Stimulated activated CD8-positive, alpha-beta memory T cell treated with anti-CD3 and anti-CD28 coated beads, Interleukin-12 subunit alpha, Interleukin-12 subunit beta, amount 100 ng/mL, for 24 hours (primary cell): ENCODE results near the gene OSBPL6.
"Not testable (repeated sequence)": the region's sequence is repeated elsewhere in the genome, so short reads cannot be mapped to it uniquely, and the experiment has no call there.

Experiments used
- DNase-seq: peaks from one replicate; pipeline ENCODE4 v3.0.0-alpha.2; 2020; ENCODE audit errors: extremely low read depth

The OSBPL6 gene

DNA sequence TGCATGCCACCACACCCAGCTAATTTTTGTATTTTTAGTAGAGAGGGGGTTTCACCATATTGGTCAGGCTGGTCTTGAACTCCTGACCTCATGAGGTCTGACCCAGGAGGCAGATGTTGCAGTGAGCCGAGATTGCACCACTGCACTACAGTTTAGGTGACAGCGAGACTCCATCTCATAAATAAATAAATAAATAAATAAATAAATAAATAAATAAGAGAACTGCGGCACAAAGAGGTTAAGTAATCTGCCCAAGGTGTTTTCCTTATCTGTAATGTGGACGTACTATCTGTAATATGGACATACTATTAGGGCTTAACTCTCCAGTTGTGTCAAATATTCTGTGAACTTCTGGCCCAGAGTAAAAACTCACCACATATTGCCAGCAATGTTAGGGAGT is 4.1 kb downstream of the OSBPL6 start:
- DNase-seq = not testable (repeated sequence)

DNA sequence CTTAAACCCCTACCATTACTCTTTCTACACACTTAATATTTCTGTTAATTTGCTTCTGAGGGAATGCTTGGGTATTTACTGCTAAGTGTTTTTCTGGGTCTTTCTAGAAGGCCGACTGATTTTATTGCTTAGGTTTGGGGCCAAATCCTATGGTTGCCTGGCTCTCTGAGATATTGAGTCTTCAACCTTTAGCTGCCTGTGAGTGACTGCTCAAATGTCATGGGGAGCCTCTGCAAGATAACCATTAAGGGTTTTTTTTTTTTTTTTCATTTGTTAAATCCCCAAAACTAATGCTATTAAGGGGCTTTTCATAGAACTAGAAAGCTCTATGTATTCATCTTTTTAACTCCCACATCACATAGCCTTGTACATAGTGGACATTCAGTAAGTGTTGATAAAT is 5.0 kb downstream of the OSBPL6 start:
- no peak for DNase-seq

DNA sequence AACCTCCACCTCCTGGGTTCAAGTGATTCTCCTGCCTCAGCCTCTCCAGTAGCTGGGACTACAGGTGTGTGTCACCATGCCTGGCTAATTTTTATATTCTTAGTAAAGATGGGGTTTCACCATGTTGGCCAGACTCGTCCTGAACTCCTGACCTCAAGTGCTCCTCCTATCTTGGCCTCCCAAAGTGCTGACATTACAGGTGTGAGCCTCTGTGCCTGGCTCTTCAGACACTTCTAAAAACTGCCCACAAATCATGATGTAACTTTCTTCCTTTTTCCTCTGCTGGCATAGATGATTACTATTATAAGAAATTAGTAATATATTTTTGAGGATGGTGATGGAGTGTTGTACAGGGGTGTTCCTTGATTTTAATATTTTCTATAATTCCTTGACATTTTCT is 6.0 kb downstream of the OSBPL6 start:
- no peak for DNase-seq

DNA sequence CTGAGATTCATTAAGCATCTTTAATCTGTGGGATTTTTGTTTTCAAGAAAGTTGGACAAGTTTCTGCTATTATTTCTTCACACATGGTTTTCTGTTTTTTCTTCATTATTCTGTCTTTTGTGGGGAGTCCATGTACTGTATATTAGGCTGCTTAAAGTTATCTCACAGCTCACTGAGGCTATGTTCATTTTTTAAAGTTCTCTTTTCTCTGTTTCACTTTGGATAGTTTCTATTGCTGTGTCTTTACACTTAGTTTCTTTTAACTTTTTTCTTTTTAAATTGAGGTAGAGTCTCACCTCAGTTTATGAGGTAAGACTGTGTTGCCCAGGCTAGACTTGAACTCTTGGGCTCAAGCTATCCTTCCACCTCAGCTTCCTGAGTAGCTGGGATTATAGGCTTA is 8.6 kb downstream of the OSBPL6 start:
- no peak for DNase-seq

DNA sequence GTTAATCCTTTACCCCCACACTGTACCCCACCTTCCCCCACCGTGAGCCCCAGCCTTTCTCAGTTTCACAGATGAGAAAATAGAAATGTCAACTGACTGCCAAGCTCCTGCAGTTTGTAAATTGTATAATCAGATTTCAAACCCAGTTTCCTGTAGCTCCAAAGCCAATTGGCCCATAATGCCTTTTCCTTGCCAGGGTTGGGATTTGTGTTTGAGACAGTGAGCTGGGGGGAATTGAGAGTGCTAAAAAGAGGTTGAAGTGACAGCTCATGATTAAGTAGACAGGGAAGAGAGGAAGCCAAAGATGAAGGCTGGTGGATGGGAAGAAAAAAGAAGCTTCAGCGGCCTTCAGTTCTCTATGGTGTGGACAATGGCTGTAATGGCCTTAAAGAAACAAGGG is 10.7 kb downstream of the OSBPL6 start:
- no peak for DNase-seq

DNA sequence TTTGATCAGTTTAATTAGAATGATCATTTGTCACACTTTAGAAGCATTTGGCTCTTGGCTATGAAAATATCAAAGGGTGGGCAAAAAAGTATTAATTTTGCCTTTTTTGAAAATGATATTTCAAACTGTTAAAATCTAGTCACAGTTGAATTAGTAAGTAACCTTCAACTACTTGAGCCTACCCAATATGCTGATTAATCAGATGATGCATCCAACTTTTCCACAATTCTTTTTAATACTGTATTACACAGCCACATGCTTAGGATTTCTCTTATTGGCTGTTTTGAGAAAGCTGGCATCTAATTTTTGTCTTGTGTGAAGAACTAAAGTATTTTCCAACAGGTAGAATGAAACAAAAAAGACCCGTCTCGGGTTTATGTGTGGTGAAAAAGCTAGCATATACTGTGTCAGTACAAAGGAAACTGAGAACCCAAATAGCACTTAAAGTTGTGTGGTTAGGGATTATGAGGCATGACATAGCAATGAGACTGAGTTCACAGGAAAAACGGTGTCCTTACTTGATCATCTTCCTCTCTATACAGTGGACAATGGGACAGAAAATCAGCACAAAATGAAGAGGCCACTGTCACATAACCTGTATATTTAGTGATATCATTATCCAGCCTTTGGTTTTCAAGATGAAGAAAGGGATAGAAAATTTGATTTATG is 11.7 kb downstream of the OSBPL6 start:
- DNase-seq = no peak

DNA sequence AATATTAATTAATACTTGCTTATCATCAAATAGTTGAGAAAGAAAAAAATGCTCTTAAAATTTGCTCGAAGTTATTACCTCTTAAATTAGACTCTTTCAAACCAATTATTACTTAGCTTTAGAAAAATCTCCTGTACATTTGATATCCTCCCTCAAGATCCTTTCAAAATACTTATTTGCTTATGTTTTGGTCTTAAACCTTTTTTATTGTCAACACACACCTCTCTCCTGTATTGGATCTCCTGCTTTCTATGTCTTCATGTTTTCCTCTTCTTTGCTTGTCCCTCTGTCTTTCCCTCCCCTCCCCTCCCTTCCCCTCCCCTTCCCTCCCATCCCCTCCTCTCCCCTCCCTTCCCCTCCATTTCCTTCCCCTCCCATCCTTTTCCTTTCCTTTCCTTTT is 14.0 kb downstream of the OSBPL6 start:
- no peak for DNase-seq

DNA sequence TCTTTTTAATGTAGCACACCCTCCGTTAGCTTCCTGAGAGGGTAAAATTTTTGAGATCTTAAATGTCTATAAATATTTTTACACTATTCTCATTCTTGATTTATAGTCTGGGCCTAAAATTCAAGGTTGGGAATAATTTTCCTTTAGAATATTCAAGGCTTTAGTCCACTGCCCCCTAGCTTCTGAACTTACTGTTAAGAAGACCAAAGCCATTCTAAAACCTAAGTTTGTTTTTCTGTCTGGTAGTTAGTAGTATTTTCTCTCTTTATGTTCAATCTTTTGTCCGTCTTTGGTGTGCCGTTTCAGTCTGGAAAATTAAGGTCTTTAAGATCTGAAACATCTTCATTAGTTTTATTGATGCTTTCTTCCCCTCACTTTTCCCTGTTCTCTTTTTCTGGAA is 14.5 kb downstream of the OSBPL6 start:
- DNase-seq = no peak

DNA sequence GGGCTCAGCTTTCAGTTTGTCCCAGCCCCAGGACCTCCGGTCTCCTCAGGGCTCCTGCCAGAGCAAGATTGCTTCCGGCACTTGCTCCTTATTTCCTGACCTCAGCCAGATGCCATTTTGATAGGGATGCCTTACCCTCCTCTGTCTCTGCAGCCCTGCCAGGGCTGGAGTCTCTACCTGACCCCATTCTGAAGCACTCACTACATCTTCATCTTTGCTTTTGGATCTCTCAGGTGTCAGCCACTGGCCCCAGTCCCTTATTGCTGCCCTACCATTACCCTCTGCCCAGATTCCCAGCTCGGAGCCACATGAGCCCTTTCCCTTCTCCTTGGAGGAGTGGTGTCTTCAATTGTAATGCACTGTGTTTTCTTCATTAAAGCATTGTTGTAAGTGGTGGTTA is 17.1 kb downstream of the OSBPL6 start:
- no peak for DNase-seq

DNA sequence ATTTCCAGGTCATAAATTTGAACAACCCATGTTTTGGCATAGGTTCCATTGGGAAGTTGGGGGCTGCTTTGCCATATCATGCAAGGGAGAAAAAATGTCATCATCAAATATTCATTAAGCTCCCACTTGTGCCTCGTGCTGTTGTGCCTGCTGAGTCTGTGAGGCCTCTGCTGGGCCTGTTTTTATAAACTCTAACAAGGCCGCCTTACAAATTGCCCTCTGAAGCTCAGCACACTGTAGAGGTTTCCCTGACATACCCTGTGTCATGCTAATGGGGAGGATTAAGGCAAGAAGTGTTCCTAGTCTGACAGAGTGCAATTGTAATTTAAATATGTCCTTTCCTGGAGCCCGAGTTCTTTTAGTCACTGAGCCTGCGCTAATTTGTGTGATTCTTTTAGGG is 17.6 kb downstream of the OSBPL6 start:
- DNase-seq = no peak

DNA sequence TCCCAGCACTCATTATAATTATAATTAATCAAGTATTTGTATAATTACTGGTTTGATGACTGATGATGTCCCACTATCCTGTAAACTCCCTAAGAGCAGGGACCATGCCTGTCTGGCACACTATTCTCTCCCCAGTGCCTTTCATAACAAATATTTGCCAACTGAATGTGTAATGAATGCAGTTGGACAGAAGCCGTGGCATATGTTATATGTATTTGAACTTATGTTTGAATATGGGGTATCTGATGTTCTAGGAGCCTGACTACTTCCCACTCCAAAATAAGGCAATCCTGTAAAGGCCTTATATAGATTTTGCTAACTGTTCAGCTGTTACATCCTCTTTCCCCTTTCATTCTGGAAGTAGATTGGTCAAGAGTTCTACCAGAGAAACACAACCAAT is 19.7 kb downstream of the OSBPL6 start:
- no peak for DNase-seq

DNA sequence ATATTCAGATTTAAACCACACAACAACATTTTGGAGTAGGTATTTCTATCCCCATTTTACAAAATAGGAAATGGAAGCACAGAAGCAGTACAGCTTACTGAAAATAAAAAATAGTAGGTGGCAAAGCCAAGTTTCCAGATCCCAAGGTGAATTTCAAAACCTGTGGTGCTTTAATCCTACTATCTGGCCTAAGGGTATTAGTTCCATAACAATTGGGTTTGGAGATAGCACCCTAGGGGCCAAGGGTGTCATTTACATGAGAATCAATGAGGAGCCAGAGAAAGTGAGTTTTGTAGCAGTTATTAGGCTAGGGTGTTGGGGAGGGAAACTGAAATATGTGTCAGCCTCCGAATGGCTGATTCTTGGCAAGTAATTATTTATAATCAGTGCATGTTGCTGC is 24.9 kb downstream of the OSBPL6 start:
- DNase-seq = no peak

DNA sequence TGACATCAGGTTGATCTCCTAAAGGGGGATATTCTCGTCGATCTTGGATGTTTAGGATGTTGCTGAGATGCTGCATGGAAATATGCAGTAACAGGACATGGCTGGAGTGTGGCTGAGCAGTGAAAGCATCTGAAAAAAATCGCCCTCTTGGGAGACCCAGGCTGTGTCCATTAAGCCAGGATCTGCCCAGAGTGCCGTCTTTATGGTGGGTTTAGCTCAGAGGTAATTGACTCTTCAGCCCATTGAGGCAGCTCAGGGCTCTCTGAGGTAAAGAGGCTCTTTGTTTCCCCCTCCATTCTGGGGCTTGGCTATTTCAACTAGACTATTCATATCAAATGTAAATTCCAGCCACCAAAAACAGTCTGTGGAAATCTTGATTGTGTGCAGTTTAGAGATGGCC is 26.5 kb downstream of the OSBPL6 start:
- DNase-seq = no peak

DNA sequence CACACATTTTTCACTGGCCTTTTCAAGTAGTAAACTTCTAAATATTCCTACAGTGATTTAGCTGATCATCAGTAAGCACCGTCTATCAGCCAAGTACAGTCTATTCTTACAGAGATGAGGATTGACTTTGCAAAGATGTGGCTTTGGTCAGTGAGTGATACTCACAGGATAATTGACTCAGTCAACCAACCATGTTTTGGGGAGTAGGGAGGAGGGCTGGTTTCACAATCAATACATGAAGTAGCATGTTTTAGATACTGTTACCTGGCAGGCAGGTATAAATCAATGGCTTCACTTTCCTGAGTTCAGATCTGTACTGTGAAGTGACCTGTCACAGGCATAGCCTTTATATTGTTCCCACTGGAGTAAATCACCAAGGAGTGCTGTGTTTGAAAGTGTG is 27.2 kb downstream of the OSBPL6 start:
- no peak for DNase-seq

DNA sequence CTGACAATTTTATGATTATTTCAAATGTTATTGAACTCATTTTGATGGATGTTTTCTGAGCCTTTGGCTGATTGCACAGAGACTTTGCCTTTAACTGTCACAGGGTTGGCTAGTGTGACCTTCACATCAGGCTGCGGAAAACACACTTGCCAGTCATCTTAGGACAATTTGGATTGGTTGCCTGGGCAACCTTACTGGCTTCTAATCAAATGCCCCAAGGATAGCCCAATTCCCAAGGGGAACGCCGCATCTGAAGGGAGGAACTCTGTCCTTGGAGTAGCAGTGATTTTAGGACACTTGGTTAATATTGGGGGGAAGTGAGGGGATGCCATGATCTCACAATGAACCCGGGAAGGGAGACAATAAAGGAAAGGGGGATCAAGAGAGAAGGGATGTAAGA is 29.5 kb downstream of the OSBPL6 start:
- DNase-seq = no peak

DNA sequence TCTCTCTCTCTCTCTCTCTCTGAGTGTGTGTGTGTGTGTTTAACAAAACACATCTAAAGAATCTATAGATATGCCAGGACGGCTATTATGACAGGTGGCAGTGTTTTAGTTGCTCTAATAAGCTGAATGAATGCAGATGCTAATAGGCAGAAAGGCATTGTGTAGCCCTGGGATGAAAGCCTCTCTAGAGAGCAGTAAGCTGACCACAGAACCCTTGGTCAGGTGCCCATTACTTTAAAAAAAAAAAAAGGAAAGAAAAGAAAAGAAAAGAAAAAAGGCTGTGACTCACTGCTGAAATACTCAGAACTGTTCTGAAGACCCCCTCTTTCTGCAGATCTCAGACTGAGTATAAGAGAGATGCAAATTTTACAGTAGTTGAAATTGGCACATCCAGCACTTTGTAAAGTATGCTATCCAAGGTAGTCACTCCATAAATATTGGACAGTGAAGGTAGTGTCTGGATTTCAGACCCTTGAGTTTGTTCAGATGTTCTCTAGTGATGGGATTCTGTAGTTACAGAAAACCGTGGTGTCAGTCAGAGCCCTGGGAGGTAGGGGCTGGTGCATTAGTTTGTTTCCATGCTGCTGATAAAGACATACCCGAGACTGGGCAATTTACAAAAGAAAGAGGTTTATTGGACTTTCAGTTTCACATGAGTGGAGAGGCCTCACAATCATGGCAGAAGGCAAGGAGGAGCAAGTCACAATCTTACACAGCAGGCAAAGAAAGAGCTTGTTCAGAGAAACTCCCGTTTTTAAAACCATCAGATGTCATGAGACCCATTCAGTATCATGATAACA is 30.9 kb downstream of the OSBPL6 start:
- no peak for DNase-seq

DNA sequence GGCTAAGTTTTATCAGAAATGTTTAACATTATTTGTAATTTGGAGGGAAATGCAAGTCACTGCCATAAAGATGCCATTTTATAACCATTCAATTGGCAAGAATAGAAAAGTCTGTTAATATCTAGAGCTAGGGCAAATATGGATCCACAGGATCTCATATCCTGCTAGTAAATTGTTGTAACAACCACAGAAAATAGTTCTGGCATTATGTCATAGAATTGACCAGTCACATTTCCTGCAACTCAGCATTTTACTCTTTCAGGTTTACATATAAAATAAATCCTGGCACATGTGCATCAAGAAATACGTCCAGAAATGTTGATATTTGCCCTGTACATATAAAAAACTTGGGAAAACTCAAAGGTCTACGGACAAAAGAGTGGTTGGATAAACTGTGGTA is 32.9 kb downstream of the OSBPL6 start:
- no peak for DNase-seq

DNA sequence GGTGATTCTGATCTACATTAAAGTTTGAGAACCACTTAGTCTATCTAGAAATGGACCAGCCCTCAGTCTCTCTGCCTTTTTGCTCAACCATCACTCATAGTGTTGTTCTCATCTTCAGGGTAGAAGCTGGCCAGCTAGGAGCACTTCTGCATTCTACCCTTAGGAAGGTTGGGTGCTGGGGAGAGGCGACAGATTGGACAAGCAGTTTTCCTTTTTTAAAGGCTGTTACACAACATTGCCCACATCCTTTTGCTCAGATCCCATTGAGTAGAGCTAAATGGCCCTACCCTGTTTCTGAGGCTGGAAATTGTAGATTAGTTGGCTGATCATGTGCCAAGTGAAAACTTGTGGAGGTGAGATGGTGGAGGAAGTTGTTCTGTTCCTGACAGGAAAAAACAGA is 35.6 kb downstream of the OSBPL6 start:
- DNase-seq = no peak

DNA sequence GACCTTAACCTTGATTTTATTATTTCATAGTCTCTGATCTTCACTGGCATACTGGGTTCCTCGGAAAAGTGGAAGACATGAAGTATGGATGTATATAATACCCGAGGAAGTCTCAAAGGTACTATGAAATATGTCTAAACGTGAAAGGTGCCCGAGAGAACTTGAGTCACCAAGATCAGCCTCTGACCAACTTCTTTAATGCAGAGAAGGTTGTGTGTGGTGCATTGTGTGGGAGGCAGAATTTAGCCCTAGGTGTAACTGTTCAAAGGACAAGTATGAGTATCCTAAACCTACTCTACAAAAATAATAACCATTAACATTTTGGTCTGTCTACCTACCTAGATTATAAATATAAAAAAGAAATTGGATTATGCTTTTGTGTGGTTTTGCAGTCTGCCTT is 36.1 kb downstream of the OSBPL6 start:
- DNase-seq = no peak

DNA sequence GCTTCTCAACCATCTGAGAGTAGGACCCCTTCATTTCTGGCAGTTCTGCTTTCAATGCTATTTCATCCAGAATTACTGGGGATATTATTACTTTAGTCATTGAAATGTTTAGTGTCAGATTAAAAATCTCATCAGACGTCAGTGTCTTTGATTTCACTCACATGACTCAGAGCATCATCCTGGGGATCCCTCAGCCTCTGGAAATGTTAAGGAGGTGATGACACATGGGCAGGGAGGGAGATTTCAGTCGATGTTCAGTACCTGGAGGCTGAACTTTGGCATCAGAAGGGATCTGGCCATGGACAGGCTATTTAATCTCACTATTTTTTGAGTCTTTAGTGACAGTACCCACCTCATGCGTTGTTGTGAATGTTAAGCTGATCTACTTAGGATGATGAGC is 39.1 kb downstream of the OSBPL6 start:
- DNase-seq = no peak

DNA sequence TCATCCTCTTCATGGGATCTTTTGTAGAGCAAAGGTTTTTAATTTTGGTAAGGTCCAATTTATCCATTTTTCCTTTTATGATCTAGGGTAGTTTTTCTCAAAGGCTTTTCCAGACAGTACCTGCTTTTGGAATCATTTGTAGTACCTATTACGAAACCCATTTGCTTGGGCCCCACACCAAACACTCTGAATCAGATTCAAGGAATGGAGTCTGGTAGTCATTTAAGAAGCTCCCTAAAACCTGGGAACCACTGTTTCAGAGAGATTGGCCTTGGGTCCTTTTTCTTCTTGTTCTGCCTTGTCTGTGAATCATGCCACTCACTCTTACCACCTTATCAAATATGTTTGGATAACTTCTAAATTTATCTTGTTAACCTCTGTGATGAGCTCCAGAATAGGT is 40.3 kb downstream of the OSBPL6 start:
- DNase-seq = no peak

DNA sequence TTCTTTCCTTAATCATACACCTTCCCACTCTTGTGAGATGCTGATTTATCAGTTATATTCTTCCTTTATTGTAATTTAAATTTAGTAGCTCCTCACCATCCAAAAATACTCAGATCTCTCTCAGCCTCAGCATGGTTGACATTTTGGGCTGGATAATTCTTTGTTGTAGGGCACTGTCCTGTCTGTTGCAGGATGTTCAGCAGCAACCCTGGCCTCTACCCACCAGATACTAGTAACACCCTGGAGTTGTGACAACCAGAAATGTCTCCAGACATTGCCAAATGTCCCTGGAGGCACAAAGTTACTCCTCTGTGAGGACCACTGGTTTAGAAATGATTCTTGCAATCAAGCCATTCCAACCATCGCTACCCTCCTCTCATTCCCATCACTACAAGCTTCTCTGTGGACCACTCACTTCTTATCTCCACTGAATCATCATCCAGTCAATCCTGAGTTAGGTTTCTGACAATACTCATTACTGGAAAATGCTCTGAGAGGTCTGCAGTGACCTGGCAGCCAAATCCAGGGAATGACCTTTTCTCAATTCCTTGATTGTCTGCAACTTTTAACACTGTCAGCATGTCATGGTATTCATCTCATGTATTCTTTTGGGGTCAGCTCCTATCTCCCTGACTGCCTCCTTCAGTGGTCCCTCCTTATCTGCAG is 43.3 kb downstream of the OSBPL6 start:
- no peak for DNase-seq

DNA sequence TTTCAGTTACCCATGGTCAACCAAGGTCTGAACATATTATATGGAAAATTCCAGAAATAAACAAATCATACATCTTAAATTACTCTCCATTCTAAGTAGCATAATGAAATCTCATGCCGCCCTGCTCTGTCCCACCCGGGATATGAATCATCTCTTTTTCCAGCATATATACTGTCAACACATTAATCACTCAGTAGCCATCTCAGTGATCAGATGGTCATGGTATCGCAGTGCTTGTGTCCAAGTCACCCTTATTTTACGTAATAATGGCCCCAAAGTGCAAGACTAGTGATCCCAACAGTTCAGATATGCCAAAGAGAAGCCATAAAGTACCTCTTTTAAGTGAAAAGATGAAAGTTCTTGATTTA is 43.8 kb downstream of the OSBPL6 start:
- DNase-seq = no peak
